Smooth muscle cell (in vitro differentiated cells): ENCODE measurements around the gene SBK1. TPM values are rescaled to one million over a fixed set of nuclear protein-coding genes. Genes with fewer than 3 reads are reported as not detected.

Experiments
- DNase-seq: peaks from one replicate; lab custom pipeline; 2025; ENCODE audit not compliant: unreplicated experiment; lab: John Stamatoyannopoulos, UW
- H2AFZ ChIP-seq: fragments of 200-600 bp; sonication (generic); 2 replicates; pipeline ENCODE4 v1.6.0; 2016; ENCODE audit warnings: antibody characterized with exemption, low read depth, mild to moderate bottlenecking
- H3F3A ChIP-seq: fragments of 200-600 bp; sonication (generic); 2 replicates; pipeline ENCODE4 v1.6.0; 2017; ENCODE audit warnings: antibody characterized with exemption, low read depth
- H3K27ac ChIP-seq: fragments of 200-600 bp; sonication (generic); 2 replicates; pipeline ENCODE4 v1.5.1; 2016; ENCODE audit warnings: low read depth, mild to moderate bottlenecking
- H3K27me3 ChIP-seq: fragments of 200-600 bp; sonication (generic); 2 replicates; pipeline ENCODE4 v1.6.1; 2016; ENCODE audit warnings: low read depth, mild to moderate bottlenecking
- H3K36me3 ChIP-seq: fragments of 200-600 bp; sonication (generic); 2 replicates; pipeline ENCODE4 v1.5.1; 2016; ENCODE audit warnings: low read depth
- H3K4me1 ChIP-seq: fragments of 200-600 bp; sonication (generic); 2 replicates; pipeline ENCODE4 v1.5.1; 2016; ENCODE audit warnings: low read depth
- H3K4me2 ChIP-seq: fragments of 200-600 bp; sonication (generic); 2 replicates; pipeline ENCODE4 v1.6.0; 2016; ENCODE audit warnings: mild to moderate bottlenecking
- H3K4me3 ChIP-seq: fragments of 200-600 bp; sonication (generic); 2 replicates; pipeline ENCODE4 v1.5.1; 2016; ENCODE audit warnings: mild to moderate bottlenecking
- H3K79me2 ChIP-seq: fragments of 200-600 bp; sonication (generic); 2 replicates; pipeline ENCODE4 v1.6.0; 2016; ENCODE audit warnings: low read depth, mild to moderate bottlenecking
- H3K9ac ChIP-seq: fragments of 200-600 bp; sonication (generic); 2 replicates; pipeline ENCODE4 v1.6.0; 2016; ENCODE audit warnings: low read depth
- H3K9me3 ChIP-seq: fragments of 200-600 bp; sonication (generic); replicated peaks from 2 replicates; pipeline ENCODE4 v1.5.1; 2016; ENCODE audit warnings: low read depth
- H4K20me1 ChIP-seq: fragments of 200-600 bp; sonication (generic); 2 replicates; pipeline ENCODE4 v1.6.0; 2016; ENCODE audit warnings: low read depth
- CTCF ChIP-seq: fragments of 200-600 bp; sonication (generic); IDR thresholded peaks from 2 replicates; pipeline ENCODE4 v1.5.1; 2017; ENCODE audit warnings: borderline replicate concordance, mild to moderate bottlenecking, antibody characterized with exemption; ENCODE audit not compliant: insufficient read depth, poor library complexity, severe bottlenecking
- WGBS: methylation state at CpG from one replicate; pipeline ENCODE4 v1.1.7; 2016; ENCODE audit warnings: low lambda C conversion rate; 5-methylcytosine and 5-hydroxymethylcytosine counted together
- polyA plus RNA-seq: library from polyadenylated mRNA; unstranded; fragments of >200 nt; fragmentation: Nextera tagmentation; extraction: Ambion mirVana; gene quantifications from 2 replicates; pipeline ENCODE4 v1.2.1, GENCODE V29; 2016
- total RNA-seq: library from RNA; depleted of rRNA; stranded (reverse); fragments of >200 nt; gene quantifications from 2 replicates; pipeline ENCODE4 v1.2.3, GENCODE V29; 2014

Gene SBK1
- total and polyA plus RNA-seq, 2 experiments from 2014 or later: 1.9 to 3.1 TPM

- Histone ChIP-seq H3K4me2 (no peak overlapping the region), H3K27me3 (no peaks in the 10 kb centered on the region), H3F3A (no peaks in the 10 kb centered on the region), H3K4me1 (no peaks in the 10 kb centered on the region), H3K9ac (no peak overlapping the region), H2AFZ (no peak overlapping the region), H3K4me3 (no peak overlapping the region), H3K79me2 (no peaks in the 10 kb centered on the region), H3K9me3 (no peaks in the 10 kb centered on the region), H3K27ac (no peak overlapping the region), H3K36me3 (no peaks in the 10 kb centered on the region), H4K20me1 (peaks cover 15% of the 10 kb centered on the region)
- DNase-seq: no peak
- 90% methylated on average over 14 of the region's 14 CpGs for WGBS
- TF ChIP-seq CTCF: no peak
Measured at GRCh38 chr16:28308794-28309584, 16.7 kb downstream of the SBK1 start.

DNA sequence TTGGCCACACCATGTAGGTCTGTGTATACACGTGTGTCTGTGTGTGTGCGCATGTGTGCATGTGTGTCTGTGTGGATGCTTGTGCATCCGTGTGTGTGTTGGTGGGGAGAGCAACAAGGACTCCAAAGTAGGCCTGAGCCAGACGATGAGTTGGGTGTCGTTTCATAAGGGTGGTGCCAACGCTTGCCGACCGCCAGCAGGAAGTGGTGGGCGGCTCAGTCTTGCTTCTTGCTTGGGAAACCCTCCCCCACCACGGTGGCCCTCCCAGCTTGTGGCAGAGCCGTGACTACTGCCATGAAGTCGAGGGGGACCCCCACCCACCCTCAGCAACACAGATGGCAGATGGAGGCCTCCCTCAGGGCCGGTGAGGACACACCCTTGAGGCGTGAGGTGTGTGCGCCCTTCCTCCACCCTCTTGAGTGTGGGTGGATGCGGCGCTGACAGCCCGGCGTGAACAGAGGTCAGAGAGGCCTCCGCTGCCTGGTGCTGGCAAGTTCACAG, 17.5 kb downstream of the SBK1 start:
- no peaks in the 10 kb centered on the region for H3K9me3 ChIP-seq
- H3K9ac ChIP-seq: no peak overlapping the region
- H3K36me3 ChIP-seq: no peaks in the 10 kb centered on the region
- DNase-seq: no peak
- no peak overlapping the region for H2AFZ ChIP-seq
- WGBS: 90% methylated on average over 20 of the region's 20 CpGs
- H4K20me1 ChIP-seq: peaks cover 11% of the 10 kb centered on the region
- no peak for TF ChIP-seq CTCF
- no peak overlapping the region for H3K27ac ChIP-seq
- H3F3A ChIP-seq: no peaks in the 10 kb centered on the region
- H3K4me2 ChIP-seq: no peak overlapping the region
- H3K4me1 ChIP-seq: no peaks in the 10 kb centered on the region
- H3K4me3 ChIP-seq: no peak overlapping the region
- no peaks in the 10 kb centered on the region for H3K79me2 ChIP-seq
- H3K27me3 ChIP-seq: no peaks in the 10 kb centered on the region

GRCh38 chr16:28310796-28311195, 18.5 kb downstream of the SBK1 start:
- Histone ChIP-seq H3K79me2 (no peaks in the 10 kb centered on the region), H3K9ac (no peak overlapping the region), H3K4me1 (no peaks in the 10 kb centered on the region), H3K36me3 (no peaks in the 10 kb centered on the region), H3K9me3 (no peaks in the 10 kb centered on the region), H2AFZ (no peak overlapping the region), H4K20me1 (peaks cover 7% of the 10 kb centered on the region), H3K27ac (no peak overlapping the region), H3F3A (no peaks in the 10 kb centered on the region), H3K4me3 (no peak overlapping the region), H3K4me2 (no peak overlapping the region), H3K27me3 (no peaks in the 10 kb centered on the region)
- WGBS: 95% methylated on average over 11 of the region's 11 CpGs
- no peak for TF ChIP-seq CTCF
- DNase-seq: no peak

GRCh38 chr16:28311413-28311812, 19.1 kb downstream of the SBK1 start:
- Histone ChIP-seq H3K27me3 (no peaks in the 10 kb centered on the region), H3F3A (no peaks in the 10 kb centered on the region), H3K27ac (no peak overlapping the region), H3K4me3 (no peak overlapping the region), H2AFZ (no peak overlapping the region), H3K36me3 (no peaks in the 10 kb centered on the region), H3K79me2 (no peaks in the 10 kb centered on the region), H3K9me3 (no peaks in the 10 kb centered on the region), H3K4me1 (no peaks in the 10 kb centered on the region), H3K4me2 (no peak overlapping the region), H4K20me1 (peaks cover under 1% of the 10 kb centered on the region), H3K9ac (no peak overlapping the region)
- DNase-seq: no peak
- no peak for TF ChIP-seq CTCF
- 93% methylated on average over 4 of the region's 4 CpGs for WGBS
